Pancreas (tissue), 10 donors: ENCODE measurements around the gene FCGR3A. TPM values are rescaled to one million over a fixed set of nuclear protein-coding genes. Genes with fewer than 3 reads are reported as not detected.
A peak's percentile ranks its signal among the peaks of the same experiment; 100 is the strongest.

Source experiments
- ATAC-seq, 4 donors: fragments of 200-7000 bp; cut with Tn5 transposase; one replicate each; pipeline versions ENCODE4 v1.8.0 to v1.9.1; 2020; ENCODE audit warnings: mild to moderate bottlenecking in 4 of 4, moderate library complexity in 4 of 4
- DNase-seq, 6 donors: peaks; one replicate each; pipeline ENCODE4 v3.0.0-alpha.2; 2020
- FAIRE-seq: peaks from 2 replicates; lab custom pipeline; 2012; peaks lifted over from hg19 to GRCh38; lab: Jason Lieb, UNC
- H3K27ac ChIP-seq, 4 donors: fragments of 200-600 bp; sonication (generic); 1 replicate in 3 of 4; 2 replicates in 1 of 4; pipeline versions ENCODE4 v1.5.0 to v1.8.0; 2020
- H3K27me3 ChIP-seq, 4 donors: fragments of 200-600 bp; one replicate each; pipeline ENCODE4 v1.8.0; 2021
- H3K36me3 ChIP-seq, 3 donors: fragments of 200-600 bp; sonication (generic) in 1 of 3; one replicate each; pipeline versions ENCODE4 v1.5.0 to v1.8.0; 2020 to 2021
- H3K4me1 ChIP-seq, 3 donors: fragments of 200-600 bp; one replicate each; pipeline ENCODE4 v1.8.0; 2021
- H3K4me3 ChIP-seq, 4 donors: fragments of 200-600 bp; sonication (generic) in 2 of 4; one replicate each; pipeline versions ENCODE4 v1.5.0 to v1.8.0; 2020 to 2021
- H3K9me3 ChIP-seq, 4 donors: fragments of 200-600 bp; one replicate each; pipeline ENCODE4 v1.8.0; 2021
- WGBS, 2 donors: extraction: QIAGEN DNeasy Blood & Tissue Kit; methylation state at CpG; one replicate each; pipeline ENCODE4 v1.1.7; 2013; 5-methylcytosine and 5-hydroxymethylcytosine counted together
- intact Hi-C, 3 donors: fragments of 100-400 bp; cut with DNase I; formaldehyde crosslinking; loops; one replicate each; pipeline versions ENCODE4 v1.11.1 to v1.14.2; 2022
- polyA plus RNA-seq, 2 donors: library from polyadenylated mRNA; stranded (reverse); fragments of 200-250 nt; gene quantifications; one replicate each; pipeline ENCODE4 v1.2.3, GENCODE V29; 2013
- total RNA-seq, 6 donors: library from RNA; stranded (reverse); fragmentation: NEBNext Ultra II Directional in 4 of 6; extraction: Animal tissue kit (Norgen Biotek cat#: 25700) in 4 of 6; gene quantifications; one replicate each; pipeline versions ENCODE4 v1.2.1 to v1.2.4, GENCODE V29; 2021 to 2023
- TF ChIP-seq, protein P1 (sequence below), 4 donors: fragments of 200-600 bp; sonication (generic) in 3 of 4; IDR thresholded peaks; one replicate each; pipeline versions ENCODE4 v1.5.0 to v1.8.0; 2021; ENCODE audit warnings: antibody characterized with exemption in 4 of 4
- donor health status: healthy with polysubstance abuse.
- donor health status: DM: no; HTN: no; CAD: no; lungs with moderate emphysema.
- donor health status: DM: no; HTN: no; CAD: no.
- donor health status: control.
- donor health status: control.
- donor health status: Bipolar disorder and iron deficiency.
- donor health status: DM: yes; HTN: yes; CAD: no.
- donor health status: DM: no; HTN: no; CAD: no.
- donor health status: DM: no; HTN: no; CAD: no.
- donor health status: DM: yes; HTN: yes; CAD: no.

FCGR3A gene
- total and polyA plus RNA-seq, 8 donors, result 2.0 to 23.1 (median 3.2) TPM

- intact Hi-C loops, result no loop called here
- Histone ChIP-seq H3K4me3 (no peak overlapping the region), H3K4me1 (no peaks in the 10 kb centered on the region), H3K27me3 (peaks cover 0 to 10% (median 2%) of the 10 kb centered on the region in 4 donors), H3K9me3 (no peaks in the 10 kb centered on the region), H3K36me3 (no peaks in the 10 kb centered on the region), H3K27ac (peak overlapping the region in 2 of 4 donors; percentile 17 to 30)
- peak in 2 of 4 donors; percentile 63 to 80 for ATAC-seq
- DNase-seq, result no peak
- FAIRE-seq, result no peak
- 77 to 79% methylated on average over 8 of the region's 8 CpGs for WGBS, 2 donors
- TF ChIP-seq, protein P1, sequence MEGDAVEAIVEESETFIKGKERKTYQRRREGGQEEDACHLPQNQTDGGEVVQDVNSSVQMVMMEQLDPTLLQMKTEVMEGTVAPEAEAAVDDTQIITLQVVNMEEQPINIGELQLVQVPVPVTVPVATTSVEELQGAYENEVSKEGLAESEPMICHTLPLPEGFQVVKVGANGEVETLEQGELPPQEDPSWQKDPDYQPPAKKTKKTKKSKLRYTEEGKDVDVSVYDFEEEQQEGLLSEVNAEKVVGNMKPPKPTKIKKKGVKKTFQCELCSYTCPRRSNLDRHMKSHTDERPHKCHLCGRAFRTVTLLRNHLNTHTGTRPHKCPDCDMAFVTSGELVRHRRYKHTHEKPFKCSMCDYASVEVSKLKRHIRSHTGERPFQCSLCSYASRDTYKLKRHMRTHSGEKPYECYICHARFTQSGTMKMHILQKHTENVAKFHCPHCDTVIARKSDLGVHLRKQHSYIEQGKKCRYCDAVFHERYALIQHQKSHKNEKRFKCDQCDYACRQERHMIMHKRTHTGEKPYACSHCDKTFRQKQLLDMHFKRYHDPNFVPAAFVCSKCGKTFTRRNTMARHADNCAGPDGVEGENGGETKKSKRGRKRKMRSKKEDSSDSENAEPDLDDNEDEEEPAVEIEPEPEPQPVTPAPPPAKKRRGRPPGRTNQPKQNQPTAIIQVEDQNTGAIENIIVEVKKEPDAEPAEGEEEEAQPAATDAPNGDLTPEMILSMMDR (IDR thresholded peaks at IDR 0.05), result no peak
These were observed 50.2 kb downstream of the FCGR3A start for GRCh38 chr1:161499099-161500039.

DNA sequence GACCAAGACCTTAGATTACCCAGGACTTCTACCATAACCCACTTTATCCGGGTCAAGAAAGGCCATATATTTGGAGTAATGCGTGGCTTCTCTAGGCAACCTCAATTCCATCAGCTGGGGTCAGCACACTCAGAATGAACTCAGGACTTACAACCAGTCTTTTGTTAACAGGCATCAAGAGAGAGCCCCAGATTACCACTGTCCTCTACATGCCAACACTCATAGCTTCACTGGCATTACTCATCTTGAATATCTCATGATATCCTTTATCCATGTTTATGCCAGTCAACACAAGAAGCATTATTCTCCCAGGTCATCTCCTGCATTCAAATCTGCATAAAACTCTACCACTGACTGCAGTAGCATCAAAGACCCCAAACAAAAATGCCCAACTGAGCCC, 51.0 kb downstream of the FCGR3A start:
- DNase-seq (no peak), FAIRE-seq (no peak), ATAC-seq (no peak)
- H3K4me3 ChIP-seq, result no peak overlapping the region
- intact Hi-C loops, result no loop called here
- H3K27me3 ChIP-seq, result peaks cover 0 to 6% (median 2%) of the 10 kb centered on the region in 4 donors
- TF ChIP-seq, protein P1 (IDR thresholded peaks at IDR 0.05), result no peak
- H3K4me1 ChIP-seq, result no peaks in the 10 kb centered on the region
- H3K27ac ChIP-seq, result peak overlapping the region in 1 of 4 donors; percentile 2
- H3K9me3 ChIP-seq, result no peaks in the 10 kb centered on the region
- 84 to 95% methylated on average over 2 of the region's 2 CpGs for WGBS, 2 donors
- H3K36me3 ChIP-seq, result no peaks in the 10 kb centered on the region

- peaks cover 0 to 5% (median 0%) of the 10 kb centered on the region in 4 donors for H3K27me3 ChIP-seq
- no peak overlapping the region for H3K27ac ChIP-seq
- FAIRE-seq (no peak), DNase-seq (no peak), ATAC-seq (no peak)
- no peaks in the 10 kb centered on the region for H3K4me1 ChIP-seq
- no peaks in the 10 kb centered on the region for H3K9me3 ChIP-seq
- TF ChIP-seq, protein P1 (IDR thresholded peaks at IDR 0.05), result no peak
- WGBS, 2 donors, result 87 to 97% methylated on average over 1 of the region's 1 CpG
- intact Hi-C loops, result no loop called here
- H3K36me3 ChIP-seq, result no peaks in the 10 kb centered on the region
- H3K4me3 ChIP-seq, result no peak overlapping the region
These were observed 51.7 kb downstream of the FCGR3A start for GRCh38 chr1:161497961-161498360.

- Histone ChIP-seq H3K27me3 (peaks cover 0 to 5% (median 0%) of the 10 kb centered on the region in 4 donors), H3K27ac (no peak overlapping the region), H3K4me3 (no peak overlapping the region), H3K36me3 (no peaks in the 10 kb centered on the region), H3K4me1 (no peaks in the 10 kb centered on the region), H3K9me3 (no peaks in the 10 kb centered on the region)
- intact Hi-C loops, result no loop called here
- no peak for FAIRE-seq
- no peak for DNase-seq
- TF ChIP-seq, protein P1 (IDR thresholded peaks at IDR 0.05), result no peak
- ATAC-seq, result no peak
These were observed 54.1 kb downstream of the FCGR3A start for GRCh38 chr1:161495490-161495889.
